Cardiac fibroblast (primary cell): Measurements from ENCODE around the gene SLC1A1.
"Not testable (repeated sequence)": the region's sequence is repeated elsewhere in the genome, so short reads cannot be mapped to it uniquely, and the experiment has no call there.

Experiments used
- DNase-seq, 2 donors: peaks; one replicate each; pipeline versions ENCODE4 v3.0.0 to v3.0.0-alpha.2; 2010; ENCODE audit warnings: low read depth in 2 of 2
- H3K4me3 ChIP-seq, 2 donors: replicated peaks in 1 of 2; 1 replicate in 1 of 2; 2 replicates in 1 of 2; pipeline ENCODE4 v1.5.1; 2011; ENCODE audit warnings: low read depth in 2 of 2, low read length in 2 of 2, mild to moderate bottlenecking in 2 of 2, moderate library complexity in 1 of 2
- CTCF ChIP-seq: IDR thresholded peaks from one replicate; pipeline ENCODE4 v1.5.1; 2011; ENCODE audit warnings: low read depth, mild to moderate bottlenecking, low read length, inconsistent platforms

Gene SLC1A1

GRCh38 chr9:4538107-4538506, 47.8 kb downstream of the SLC1A1 start:
- no peak for TF ChIP-seq CTCF
- no peak for DNase-seq

GRCh38 chr9:4538621-4539020, 48.4 kb downstream of the SLC1A1 start:
- H3K4me3 ChIP-seq: no peak overlapping the region
- TF ChIP-seq CTCF: no peak
- DNase-seq: no peak

More at GRCh38 chr9:4538107-4538506, 47.8 kb downstream of the SLC1A1 start:
- H3K4me3 ChIP-seq: no peak overlapping the region

GRCh38 chr9:4540425-4540824, 50.2 kb downstream of the SLC1A1 start:
- DNase-seq: no peak
- no peak for TF ChIP-seq CTCF
- no peak overlapping the region for H3K4me3 ChIP-seq

GRCh38 chr9:4541281-4541680, 51.0 kb downstream of the SLC1A1 start:
- H3K4me3 ChIP-seq: no peak overlapping the region
- no peak for TF ChIP-seq CTCF
- DNase-seq: no peak

- no peak for TF ChIP-seq CTCF
- no peak for DNase-seq
- no peak overlapping the region for H3K4me3 ChIP-seq
Observed at GRCh38 chr9:4541856-4542255, 51.6 kb downstream of the SLC1A1 start.

- H3K4me3 ChIP-seq, DNase-seq: not testable (repeated sequence)
Observed at GRCh38 chr9:4544714-4545113, 54.4 kb downstream of the SLC1A1 start.

GRCh38 chr9:4547016-4547415, 56.7 kb downstream of the SLC1A1 start:
- no peak overlapping the region for H3K4me3 ChIP-seq
- peak; percentile 56 to 71 for DNase-seq
- no peak for TF ChIP-seq CTCF
